Measurements from ENCODE around the gene DDA1.
"Not testable (repeated sequence)": the region's sequence is repeated elsewhere in the genome, so short reads cannot be mapped to it uniquely, and the experiment has no call there.

The DDA1 gene

DNA sequence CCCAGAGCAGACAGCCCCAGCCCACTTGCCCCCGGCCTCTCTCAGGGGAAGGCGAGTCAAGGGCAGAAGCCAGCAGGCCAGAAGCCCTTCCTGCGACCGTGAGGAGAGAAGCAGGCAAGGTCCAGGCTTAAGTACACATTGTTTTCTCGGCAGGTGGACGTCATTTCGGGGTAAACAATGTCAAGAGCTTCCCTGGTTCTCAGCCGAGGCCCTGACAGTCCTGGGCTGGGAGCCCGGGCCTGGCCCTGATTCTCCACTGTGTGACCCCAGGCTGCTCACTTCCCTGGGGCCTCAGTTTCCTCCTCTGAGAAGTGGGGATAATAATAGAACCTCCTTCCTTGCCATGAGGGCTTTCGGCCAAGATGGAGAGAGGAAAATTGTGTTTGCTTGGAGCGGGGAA, 48.4 kb downstream of the DDA1 start:
- no peak overlapping the region for H3K27ac ChIP-seq (ENCODE audit: low read depth, low read length)
- no peak overlapping the region for H3K4me3 ChIP-seq (ENCODE audit: low read length)
- no peaks in the 10 kb centered on the region for H3K36me3 ChIP-seq (ENCODE audit: insufficient read depth, low read length)
- H3K9ac ChIP-seq (ENCODE audit: low read depth, low read length): no peak overlapping the region
- H3K27me3 ChIP-seq (ENCODE audit: insufficient read depth, low read length): no peaks in the 10 kb centered on the region
- no peaks in the 10 kb centered on the region for H3K4me1 ChIP-seq (ENCODE audit: insufficient read depth, low read length)
- no peaks in the 10 kb centered on the region for H3K9me3 ChIP-seq (ENCODE audit: insufficient read depth, low read depth, low read length)
- WGBS: 91% methylated on average over 9 of the region's 11 CpGs

- no peaks in the 10 kb centered on the region for H3K27me3 ChIP-seq (ENCODE audit: insufficient read depth, low read length)
- H3K4me1 ChIP-seq (ENCODE audit: insufficient read depth, low read length): no peaks in the 10 kb centered on the region
- no peak overlapping the region for H3K27ac ChIP-seq (ENCODE audit: low read depth, low read length)
- H3K9me3 ChIP-seq (ENCODE audit: insufficient read depth, low read depth, low read length): no peaks in the 10 kb centered on the region
- H3K4me3 ChIP-seq (ENCODE audit: low read length): no peak overlapping the region
- no peak overlapping the region for H3K9ac ChIP-seq (ENCODE audit: low read depth, low read length)
- no peaks in the 10 kb centered on the region for H3K36me3 ChIP-seq (ENCODE audit: insufficient read depth, low read length)
- 85% methylated on average over 7 of the region's 7 CpGs for WGBS
Measured at GRCh38 chr19:17358395-17358794, 49.0 kb downstream of the DDA1 start.

DNA sequence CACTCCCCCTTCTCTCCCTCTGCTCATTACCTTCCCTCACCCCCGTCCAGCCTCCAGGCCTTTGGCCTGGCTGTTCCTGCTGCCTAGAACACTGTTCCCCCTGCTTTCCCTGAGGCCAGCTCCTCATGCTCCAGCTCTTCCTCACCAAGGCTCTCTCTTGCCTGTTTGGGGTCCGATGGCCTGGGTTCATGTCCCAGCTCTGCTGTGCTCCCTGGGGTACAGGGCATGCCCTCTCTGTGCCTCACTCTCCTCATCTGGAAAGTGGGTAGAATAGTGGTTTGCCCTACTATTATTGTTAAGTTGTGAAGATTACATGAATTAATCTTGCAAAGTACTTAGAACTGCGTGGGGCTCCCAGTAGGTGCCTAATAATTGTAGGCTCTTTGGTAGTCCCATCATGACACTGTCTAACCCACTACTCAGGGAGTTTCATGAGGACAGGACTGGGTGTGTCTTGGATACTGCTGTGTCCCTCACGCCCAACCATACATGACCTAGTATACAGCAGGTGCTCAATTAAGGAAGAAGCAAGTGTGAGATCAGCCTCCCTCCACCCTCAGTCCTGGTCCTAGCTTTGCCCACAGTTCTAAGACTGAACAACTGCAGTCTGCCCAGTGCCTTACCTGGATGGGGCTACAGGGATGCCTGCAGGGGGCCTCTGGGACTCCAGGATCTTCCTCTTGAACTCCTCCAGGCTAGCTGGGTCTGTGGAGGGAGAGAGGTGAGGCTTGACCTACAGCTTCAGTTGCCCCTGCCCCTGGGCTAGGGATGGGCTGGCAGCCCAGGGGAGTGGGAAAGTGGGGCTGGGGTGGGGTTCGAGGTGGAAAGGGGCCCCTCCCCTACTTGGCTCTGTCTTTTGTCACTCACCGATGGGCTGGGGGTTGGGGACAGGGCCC, 50.8 kb downstream of the DDA1 start:
- H3K4me1 ChIP-seq (ENCODE audit: insufficient read depth, low read length): no peaks in the 10 kb centered on the region
- H3K27me3 ChIP-seq (ENCODE audit: insufficient read depth, low read length): no peaks in the 10 kb centered on the region
- no peak overlapping the region for H3K27ac ChIP-seq (ENCODE audit: low read depth, low read length)
- WGBS: 78% methylated on average over 6 of the region's 6 CpGs
- H3K9ac ChIP-seq (ENCODE audit: low read depth, low read length): no peak overlapping the region
- no peaks in the 10 kb centered on the region for H3K9me3 ChIP-seq (ENCODE audit: insufficient read depth, low read depth, low read length)
- no peak overlapping the region for H3K4me3 ChIP-seq (ENCODE audit: low read length)
- H3K36me3 ChIP-seq (ENCODE audit: insufficient read depth, low read length): no peaks in the 10 kb centered on the region

GRCh38 chr19:17363852-17364605, 54.7 kb downstream of the DDA1 start:
- H3K27ac ChIP-seq (ENCODE audit: low read depth, low read length); H3K4me3 ChIP-seq (ENCODE audit: low read length); H3K4me1 ChIP-seq (ENCODE audit: insufficient read depth, low read length); H3K9ac ChIP-seq (ENCODE audit: low read depth, low read length); H3K9me3 ChIP-seq (ENCODE audit: insufficient read depth, low read depth, low read length); H3K27me3 ChIP-seq (ENCODE audit: insufficient read depth, low read length); H3K36me3 ChIP-seq (ENCODE audit: insufficient read depth, low read length): not testable (repeated sequence)
- 90% methylated on average over 20 of the region's 20 CpGs for WGBS

- Histone ChIP-seq H3K36me3 (ENCODE audit: insufficient read depth, low read length) (no peaks in the 10 kb centered on the region), H3K27me3 (ENCODE audit: insufficient read depth, low read length) (no peaks in the 10 kb centered on the region), H3K4me1 (ENCODE audit: insufficient read depth, low read length) (no peaks in the 10 kb centered on the region), H3K9ac (ENCODE audit: low read depth, low read length) (no peak overlapping the region), H3K27ac (ENCODE audit: low read depth, low read length) (no peak overlapping the region), H3K9me3 (ENCODE audit: insufficient read depth, low read depth, low read length) (no peaks in the 10 kb centered on the region), H3K4me3 (ENCODE audit: low read length) (no peak overlapping the region)
- WGBS: 95% methylated on average over 22 of the region's 22 CpGs
Measured at GRCh38 chr19:17365361-17365760, 56.0 kb downstream of the DDA1 start.

GRCh38 chr19:17370026-17370587, 60.7 kb downstream of the DDA1 start:
- Histone ChIP-seq H3K27me3 (ENCODE audit: insufficient read depth, low read length) (no peaks in the 10 kb centered on the region), H3K4me1 (ENCODE audit: insufficient read depth, low read length) (no peaks in the 10 kb centered on the region), H3K36me3 (ENCODE audit: insufficient read depth, low read length) (no peaks in the 10 kb centered on the region), H3K9me3 (ENCODE audit: insufficient read depth, low read depth, low read length) (no peaks in the 10 kb centered on the region), H3K9ac (ENCODE audit: low read depth, low read length) (no peak overlapping the region), H3K27ac (ENCODE audit: low read depth, low read length) (no peak overlapping the region), H3K4me3 (ENCODE audit: low read length) (no peak overlapping the region)
- WGBS: 89% methylated on average over 6 of the region's 8 CpGs
